ENCODE data around the gene NDUFS6.

Gene NDUFS6

GRCh38 chr5:1765880-1766235 lies 35.3 kb upstream of the NDUFS6 start:
- no peak for DNase-seq

GRCh38 chr5:1767524-1768282 lies 33.5 kb upstream of the NDUFS6 start:
- DNase-seq, result no peak

GRCh38 chr5:1768283-1769000 lies 32.8 kb upstream of the NDUFS6 start:
- no peak for DNase-seq

- DNase-seq, result no peak
These were observed 32.1 kb upstream of the NDUFS6 start for GRCh38 chr5:1769017-1769640.

GRCh38 chr5:1769752-1770442 lies 31.3 kb upstream of the NDUFS6 start:
- DNase-seq, result no peak

- no peak for DNase-seq
These were observed 30.8 kb upstream of the NDUFS6 start for GRCh38 chr5:1770443-1770802.

- DNase-seq, result no peak
These were observed 29.8 kb upstream of the NDUFS6 start for GRCh38 chr5:1771149-1772065.

GRCh38 chr5:1772634-1773033 lies 28.6 kb upstream of the NDUFS6 start:
- DNase-seq, result no peak

- no peak for DNase-seq
These were observed 24.4 kb upstream of the NDUFS6 start for GRCh38 chr5:1776831-1777230.

GRCh38 chr5:1777281-1778137 lies 23.7 kb upstream of the NDUFS6 start:
- DNase-seq, result no peak

- DNase-seq, result no peak
These were observed 22.8 kb upstream of the NDUFS6 start for GRCh38 chr5:1778138-1779020.

GRCh38 chr5:1779021-1779680 lies 22.1 kb upstream of the NDUFS6 start:
- no peak for DNase-seq

GRCh38 chr5:1779782-1780613 lies 21.2 kb upstream of the NDUFS6 start:
- no peak for DNase-seq

GRCh38 chr5:1780614-1780930 lies 20.6 kb upstream of the NDUFS6 start:
- no peak for DNase-seq

GRCh38 chr5:1781107-1781506 lies 20.1 kb upstream of the NDUFS6 start:
- no peak for DNase-seq

- DNase-seq, result no peak
These were observed 19.4 kb upstream of the NDUFS6 start for GRCh38 chr5:1781726-1782384.

GRCh38 chr5:1782385-1783215 lies 18.6 kb upstream of the NDUFS6 start:
- DNase-seq, result no peak

GRCh38 chr5:1783216-1783554 lies 18.0 kb upstream of the NDUFS6 start:
- no peak for DNase-seq

Data from central memory CD4-positive, alpha-beta T cell (primary cell).